ENCODE results near the gene APOLD1.
"Not testable (repeated sequence)": the region's sequence is repeated elsewhere in the genome, so short reads cannot be mapped to it uniquely, and the experiment has no call there.

Gene APOLD1, protein sequence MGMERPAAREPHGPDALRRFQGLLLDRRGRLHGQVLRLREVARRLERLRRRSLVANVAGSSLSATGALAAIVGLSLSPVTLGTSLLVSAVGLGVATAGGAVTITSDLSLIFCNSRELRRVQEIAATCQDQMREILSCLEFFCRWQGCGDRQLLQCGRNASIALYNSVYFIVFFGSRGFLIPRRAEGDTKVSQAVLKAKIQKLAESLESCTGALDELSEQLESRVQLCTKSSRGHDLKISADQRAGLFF

GRCh38 chr12:12784911-12785814 lies at the start of gene APOLD1:
Gene APOLD1, plus strand, starts transcription at chr12:12785659. Its CDS starts 33 bp downstream, at chr12:12785692.
- DNase-seq = no peak

- peak; percentile 78 for DNase-seq
Observed at GRCh38 chr12:12736759-12737676, 48.4 kb upstream of the APOLD1 start.

GRCh38 chr12:12738152-12738551 lies 47.3 kb upstream of the APOLD1 start:
- not testable (repeated sequence) for DNase-seq

DNA sequence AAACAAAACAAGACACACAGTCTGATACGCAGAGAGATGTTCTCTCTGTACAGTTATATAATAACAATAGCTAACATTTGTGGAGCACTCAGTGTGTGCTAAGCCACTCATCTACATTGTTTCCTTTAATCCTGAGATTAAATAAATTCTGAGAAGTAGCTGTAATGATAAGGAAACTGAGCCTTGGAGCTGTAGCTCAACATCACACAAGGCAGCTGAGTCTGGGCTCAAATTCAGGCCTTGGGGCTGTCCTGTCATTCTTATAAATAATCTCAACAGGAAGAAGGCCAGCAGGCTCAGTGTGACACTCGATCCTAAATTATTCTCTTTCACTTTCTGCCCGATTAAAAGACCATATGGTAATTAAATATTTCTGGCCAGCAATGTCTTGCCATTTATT lies 43.8 kb upstream of the APOLD1 start:
- DNase-seq = no peak

DNA sequence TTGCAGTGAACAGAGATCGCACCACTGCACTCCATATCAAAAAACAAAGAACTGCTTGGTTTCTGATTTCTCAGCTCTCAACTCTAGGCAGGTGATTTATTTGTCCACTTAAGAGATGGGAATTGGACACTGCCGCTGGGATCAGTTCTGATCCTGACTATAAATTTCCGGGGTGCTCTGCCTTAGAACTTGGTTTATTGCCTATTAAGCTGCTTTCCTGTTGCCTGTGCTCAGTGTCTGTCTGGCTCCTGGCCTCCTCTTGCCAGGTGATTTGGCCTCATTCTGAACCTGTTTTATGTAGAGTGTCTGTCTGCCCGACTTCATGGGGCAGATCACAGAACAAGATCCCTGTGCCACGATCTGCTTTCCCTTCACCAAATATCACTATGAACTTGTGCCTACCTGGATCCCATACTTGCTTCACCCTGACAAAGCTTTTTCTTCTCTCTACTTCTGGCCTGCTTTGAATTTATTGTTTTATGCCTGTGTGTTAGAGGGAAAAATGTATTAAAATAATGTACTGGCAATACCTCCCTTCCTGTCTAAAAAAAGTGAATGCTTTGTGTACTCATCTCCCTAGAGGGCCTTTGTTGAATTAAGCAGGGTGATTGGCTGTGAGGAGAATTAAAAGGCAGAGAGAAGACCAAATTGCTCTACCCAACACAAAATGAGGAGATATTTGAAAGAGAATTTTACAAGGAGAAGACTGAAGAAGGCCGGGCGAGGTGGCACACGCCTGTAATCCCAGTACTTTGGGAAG lies 40.7 kb upstream of the APOLD1 start:
- no peak for DNase-seq

DNA sequence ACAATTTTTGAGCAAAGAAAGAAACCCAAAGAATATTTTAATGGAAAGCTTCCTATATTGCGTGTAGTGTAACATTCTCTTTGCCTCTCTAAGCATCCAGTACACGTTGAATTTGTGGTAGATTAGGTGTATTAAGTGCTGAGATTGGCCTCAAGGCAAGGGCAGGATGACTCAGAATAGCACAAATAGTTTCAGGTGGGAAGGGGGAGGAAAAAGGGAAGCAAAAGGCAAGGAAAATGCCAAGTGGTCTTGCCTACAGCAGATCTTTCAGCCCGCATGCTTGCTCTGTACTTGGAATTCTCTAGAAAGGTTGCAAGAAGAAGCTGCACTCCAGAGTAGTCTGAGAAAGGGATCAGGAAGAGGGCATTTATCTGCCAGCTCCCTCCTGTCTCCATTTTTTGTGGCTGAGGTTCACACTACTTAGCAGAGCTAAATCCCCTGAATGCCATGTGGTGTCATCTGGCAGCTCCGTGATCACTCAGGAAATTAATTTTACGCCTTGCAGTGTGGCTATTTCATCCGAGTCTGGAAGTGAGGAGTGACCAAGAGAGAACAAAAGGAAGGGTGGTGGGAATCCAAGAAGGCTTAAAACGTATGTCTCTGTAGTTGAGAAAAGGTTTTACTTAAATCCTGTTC lies 39.8 kb upstream of the APOLD1 start:
- DNase-seq = no peak

GRCh38 chr12:12747278-12747677 lies 38.2 kb upstream of the APOLD1 start:
- no peak for DNase-seq

DNA sequence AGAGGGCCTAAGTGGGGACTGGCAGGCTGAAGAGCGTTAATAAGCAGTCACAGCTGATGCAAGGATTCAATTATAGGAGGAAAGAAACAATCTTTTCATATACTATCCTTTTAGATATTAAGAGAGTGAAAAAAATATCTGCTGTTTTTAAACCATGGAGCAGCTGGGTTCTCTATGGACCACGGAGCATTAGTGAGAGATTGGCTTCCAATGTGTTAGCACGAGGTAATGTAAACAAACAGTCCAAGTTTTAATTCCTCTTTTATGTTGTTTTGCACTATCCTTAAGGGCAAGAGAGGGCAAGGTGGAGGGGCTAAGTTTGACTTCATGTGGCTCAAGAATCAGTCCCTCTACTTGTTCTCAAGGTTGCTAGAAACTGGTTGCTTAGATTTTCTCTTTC lies 37.4 kb upstream of the APOLD1 start:
- no peak for DNase-seq

GRCh38 chr12:12749433-12749832 lies 36.0 kb upstream of the APOLD1 start:
- no peak for DNase-seq

- no peak for DNase-seq
Observed at GRCh38 chr12:12755923-12756322, 29.5 kb upstream of the APOLD1 start.

- no peak for DNase-seq
Observed at GRCh38 chr12:12757121-12757520, 28.3 kb upstream of the APOLD1 start.

GRCh38 chr12:12759234-12759915 lies 26.1 kb upstream of the APOLD1 start:
- DNase-seq = no peak

DNA sequence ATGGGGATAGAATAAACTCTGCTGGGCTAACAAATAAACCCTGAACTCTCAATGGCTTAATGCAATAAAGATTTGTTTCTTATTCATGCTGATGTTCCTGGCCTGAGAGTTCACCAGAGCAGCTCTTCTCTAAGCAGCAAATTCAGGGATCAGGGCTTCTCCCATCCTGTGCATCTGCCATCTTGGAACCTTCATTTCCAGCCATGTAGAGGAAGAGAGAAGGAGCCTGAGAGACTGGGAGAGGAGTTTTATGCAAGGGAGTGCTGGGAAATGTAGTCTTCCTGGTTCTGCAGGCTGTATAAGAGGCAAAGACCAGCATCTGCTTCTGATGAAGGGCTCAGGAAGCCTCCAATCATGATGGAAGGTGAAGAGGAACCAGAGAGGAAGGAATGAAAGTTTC lies 20.6 kb upstream of the APOLD1 start:
- DNase-seq = no peak

DNA sequence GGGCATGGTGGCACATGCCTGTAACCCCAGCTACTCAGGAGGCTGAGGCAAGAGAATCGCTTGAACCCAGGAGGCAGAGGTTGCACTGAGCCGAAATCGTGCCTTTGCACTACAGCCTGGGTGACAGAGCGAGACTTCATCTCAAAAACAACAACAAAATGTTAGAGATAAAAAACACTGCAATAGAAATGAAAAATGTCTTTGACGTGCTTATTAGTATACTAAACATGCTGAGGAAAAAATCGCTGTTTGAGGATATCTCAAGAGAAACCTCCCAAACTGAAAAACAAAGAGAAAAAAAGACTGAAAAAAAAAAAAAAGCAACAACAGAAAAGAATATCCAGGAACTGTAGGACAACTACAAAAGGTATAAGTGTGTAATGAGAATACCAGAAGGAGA lies 15.2 kb upstream of the APOLD1 start:
- no peak for DNase-seq

GRCh38 chr12:12774791-12775190 lies 10.7 kb upstream of the APOLD1 start:
- no peak for DNase-seq

DNA sequence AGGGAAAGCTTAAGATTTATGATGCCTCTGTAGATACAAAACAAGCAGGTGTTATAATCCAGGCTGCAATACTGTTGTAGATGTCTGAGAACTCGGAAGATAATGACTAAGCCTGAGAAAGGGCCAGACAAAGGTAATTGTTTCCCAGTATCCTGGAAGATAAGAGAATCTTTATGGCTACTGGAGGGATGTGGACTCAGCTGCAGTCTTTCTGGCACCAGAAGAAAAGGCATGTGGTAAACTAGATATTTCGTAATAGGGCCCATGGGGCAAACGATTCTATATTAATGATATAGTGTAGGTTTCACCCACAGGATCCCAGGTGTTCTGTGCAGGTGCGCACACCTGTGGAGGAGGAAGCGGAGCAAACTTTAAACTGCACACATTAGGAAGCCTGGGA lies 9.2 kb upstream of the APOLD1 start:
- no peak for DNase-seq

DNA sequence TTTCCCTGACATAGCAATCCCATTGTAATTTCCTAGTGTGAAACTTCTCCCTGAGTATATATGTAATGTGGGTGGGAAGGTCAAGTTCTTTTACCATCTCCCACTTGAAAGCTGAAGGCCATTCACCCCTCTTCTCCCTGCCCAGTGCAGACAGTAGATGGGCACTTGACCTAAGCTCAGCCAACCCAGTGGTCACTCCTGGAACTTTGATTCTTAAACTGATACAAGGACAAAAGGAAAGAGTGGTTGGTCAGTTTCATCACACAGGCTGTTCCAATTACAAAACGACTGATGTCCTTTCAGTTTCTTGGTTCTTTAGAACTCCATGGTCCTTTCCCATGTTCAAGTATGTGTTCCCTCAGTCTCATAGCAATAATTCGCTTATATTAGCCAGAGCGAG lies 8.4 kb upstream of the APOLD1 start:
- DNase-seq = no peak

DNA sequence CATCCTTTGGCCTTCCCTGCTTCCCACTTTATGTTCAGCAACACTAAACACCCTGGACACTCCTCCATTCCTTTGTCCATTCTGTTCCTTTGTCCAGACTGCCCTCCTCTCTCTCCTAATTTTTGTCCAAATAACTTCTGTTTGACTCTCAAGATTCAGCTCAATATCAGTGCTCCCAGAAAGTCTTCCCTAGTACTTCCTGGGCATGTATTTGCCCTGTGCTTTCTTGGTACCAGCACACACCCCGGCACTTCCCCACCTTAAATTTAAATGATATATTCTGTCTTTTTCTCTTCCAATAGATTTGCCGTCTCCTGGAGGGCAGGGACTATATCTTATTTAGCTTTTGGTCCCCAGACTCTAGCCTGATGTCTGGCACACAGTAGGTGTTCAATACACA lies 6.5 kb upstream of the APOLD1 start:
- DNase-seq = no peak

GRCh38 chr12:12779529-12779928 lies 5.9 kb upstream of the APOLD1 start:
- peak; percentile 88 for DNase-seq

DNA sequence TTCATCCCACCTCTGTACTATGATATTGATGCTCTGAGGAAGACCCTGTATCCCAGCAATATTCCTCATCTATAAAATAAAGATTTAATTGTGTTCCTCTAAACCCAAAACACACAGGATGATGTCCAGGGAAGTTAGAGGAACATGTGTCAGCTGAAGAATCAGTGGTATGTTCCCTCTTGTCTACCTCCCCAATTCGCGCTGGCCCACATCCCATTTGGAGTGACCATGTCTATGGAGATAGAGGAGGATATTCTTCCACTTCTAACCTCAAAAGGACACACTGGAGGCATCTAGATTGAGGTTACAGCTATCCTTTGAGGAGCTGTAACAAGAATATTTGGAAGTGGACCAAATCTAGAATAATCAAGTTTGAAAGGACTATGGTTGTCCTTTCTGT lies 1.3 kb upstream of the APOLD1 start:
- DNase-seq = no peak

DNA sequence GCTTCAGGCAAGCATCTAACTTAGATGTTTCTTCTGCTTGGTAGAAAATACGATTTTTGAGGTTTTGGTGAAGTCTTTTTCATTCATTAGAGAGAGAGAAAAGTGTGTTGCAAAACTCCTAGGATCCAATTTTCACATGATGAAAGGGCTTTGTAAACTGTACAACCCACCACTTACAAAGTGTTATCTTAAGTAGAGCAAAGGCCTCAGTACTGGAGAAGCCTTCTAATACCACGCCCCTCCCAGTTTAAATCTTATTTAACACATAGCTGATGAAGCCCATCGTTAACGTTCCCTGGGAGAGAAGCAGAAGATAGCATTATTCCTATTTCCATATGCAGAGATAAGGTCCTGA lies 869 bp downstream of the APOLD1 start:
- no peak for DNase-seq
